ENCODE measurements around the gene MT1X. TPM values are rescaled to one million over a fixed set of nuclear protein-coding genes. Genes with fewer than 3 reads are reported as not detected.
A peak's percentile ranks its signal among the peaks of the same experiment; 100 is the strongest.

MT1X gene
- total and polyA plus RNA-seq, 2 of the 13 experiments (the other 11 are each of a cell fraction or from before 2014, with no cell fraction given): 19.7 to 288 TPM

DNA sequence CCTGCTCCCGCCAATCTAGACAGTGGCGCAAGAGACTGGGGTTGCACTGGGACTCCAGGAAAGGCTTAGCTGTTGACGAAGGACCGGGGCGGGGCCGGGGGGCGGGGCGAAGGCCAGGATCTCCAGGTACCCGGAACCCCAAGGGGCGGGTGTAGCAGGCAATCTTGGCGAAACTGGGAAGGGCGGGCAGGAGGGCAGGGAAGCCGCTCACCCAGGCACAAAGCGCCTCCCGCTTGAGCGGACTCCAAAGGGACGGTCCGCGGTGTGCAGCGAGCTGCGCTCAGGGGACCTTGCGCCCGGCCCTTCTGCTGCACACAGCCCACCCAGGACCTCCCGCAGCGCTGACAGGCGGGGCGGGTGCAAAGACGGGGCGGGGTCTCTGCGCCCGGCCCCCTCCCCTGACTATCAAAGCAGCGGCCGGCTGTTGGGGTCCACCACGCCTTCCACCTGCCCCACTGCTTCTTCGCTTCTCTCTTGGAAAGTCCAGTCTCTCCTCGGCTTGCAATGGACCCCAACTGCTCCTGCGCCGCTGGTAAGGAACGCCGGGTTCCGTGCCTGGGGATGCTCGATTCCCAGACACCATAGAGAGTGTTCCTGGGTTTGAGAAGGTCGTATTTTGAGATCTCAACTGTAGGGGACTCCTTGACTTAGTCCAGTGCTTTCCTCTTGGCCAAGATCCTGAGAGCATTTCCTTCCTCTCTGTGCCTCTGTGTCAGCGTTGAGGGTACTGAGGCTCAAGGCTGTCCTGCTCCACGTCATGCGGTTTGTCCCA is 24.5 kb upstream of the MT1X start, which contains the start of gene MT1F (continued):
- TF ChIP-seq, protein P1, sequence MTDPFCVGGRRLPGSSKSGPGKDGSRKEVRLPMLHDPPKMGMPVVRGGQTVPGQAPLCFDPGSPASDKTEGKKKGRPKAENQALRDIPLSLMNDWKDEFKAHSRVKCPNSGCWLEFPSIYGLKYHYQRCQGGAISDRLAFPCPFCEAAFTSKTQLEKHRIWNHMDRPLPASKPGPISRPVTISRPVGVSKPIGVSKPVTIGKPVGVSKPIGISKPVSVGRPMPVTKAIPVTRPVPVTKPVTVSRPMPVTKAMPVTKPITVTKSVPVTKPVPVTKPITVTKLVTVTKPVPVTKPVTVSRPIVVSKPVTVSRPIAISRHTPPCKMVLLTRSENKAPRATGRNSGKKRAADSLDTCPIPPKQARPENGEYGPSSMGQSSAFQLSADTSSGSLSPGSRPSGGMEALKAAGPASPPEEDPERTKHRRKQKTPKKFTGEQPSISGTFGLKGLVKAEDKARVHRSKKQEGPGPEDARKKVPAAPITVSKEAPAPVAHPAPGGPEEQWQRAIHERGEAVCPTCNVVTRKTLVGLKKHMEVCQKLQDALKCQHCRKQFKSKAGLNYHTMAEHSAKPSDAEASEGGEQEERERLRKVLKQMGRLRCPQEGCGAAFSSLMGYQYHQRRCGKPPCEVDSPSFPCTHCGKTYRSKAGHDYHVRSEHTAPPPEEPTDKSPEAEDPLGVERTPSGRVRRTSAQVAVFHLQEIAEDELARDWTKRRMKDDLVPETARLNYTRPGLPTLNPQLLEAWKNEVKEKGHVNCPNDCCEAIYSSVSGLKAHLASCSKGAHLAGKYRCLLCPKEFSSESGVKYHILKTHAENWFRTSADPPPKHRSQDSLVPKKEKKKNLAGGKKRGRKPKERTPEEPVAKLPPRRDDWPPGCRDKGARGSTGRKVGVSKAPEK (CRISPR knock-in tag; IDR thresholded peaks at IDR 0.05; ENCODE audit: borderline replicate concordance): peak; percentile 48; the same call in 1 of the 2 replicates
- TF ChIP-seq HNF4G (IDR thresholded peaks at IDR 0.05; ENCODE audit: borderline replicate concordance, low read depth, low read length): no peak; the same call in 1 of the 2 replicates
- no peak for TF ChIP-seq HNF4G (CRISPR knock-in tag; IDR thresholded peaks at IDR 0.05; ENCODE audit: borderline replicate concordance, low read depth)
- no peak for TF ChIP-seq MIER3 (CRISPR knock-in tag; IDR thresholded peaks at IDR 0.05; ENCODE audit: borderline replicate concordance)
- TF ChIP-seq ZNF331 (CRISPR knock-in tag; IDR thresholded peaks at IDR 0.05): no peak
- TF ChIP-seq AGO2 (optimal IDR thresholded peaks at IDR 0.05; ENCODE audit: low read depth, low read length): no peak
- TF ChIP-seq ZSCAN9 (CRISPR knock-in tag; IDR thresholded peaks at IDR 0.05; ENCODE audit: borderline replicate concordance): no peak
- TF ChIP-seq ZNF841 (CRISPR knock-in tag; IDR thresholded peaks at IDR 0.05; ENCODE audit: borderline replicate concordance): no peak
- peak; percentile 55; the same call in 1 of the 2 replicates for TF ChIP-seq KAT7 (CRISPR knock-in tag; IDR thresholded peaks at IDR 0.05; ENCODE audit: borderline replicate concordance)
- TF ChIP-seq ZNF24 (IDR thresholded peaks at IDR 0.05): no peak
- peak; percentile 69; the same call in 1 of the 2 replicates for TF ChIP-seq ZNF776 (CRISPR knock-in tag; IDR thresholded peaks at IDR 0.05)
- no peak for TF ChIP-seq ZNF564 (CRISPR knock-in tag; IDR thresholded peaks at IDR 0.05)
- TF ChIP-seq, protein P2, sequence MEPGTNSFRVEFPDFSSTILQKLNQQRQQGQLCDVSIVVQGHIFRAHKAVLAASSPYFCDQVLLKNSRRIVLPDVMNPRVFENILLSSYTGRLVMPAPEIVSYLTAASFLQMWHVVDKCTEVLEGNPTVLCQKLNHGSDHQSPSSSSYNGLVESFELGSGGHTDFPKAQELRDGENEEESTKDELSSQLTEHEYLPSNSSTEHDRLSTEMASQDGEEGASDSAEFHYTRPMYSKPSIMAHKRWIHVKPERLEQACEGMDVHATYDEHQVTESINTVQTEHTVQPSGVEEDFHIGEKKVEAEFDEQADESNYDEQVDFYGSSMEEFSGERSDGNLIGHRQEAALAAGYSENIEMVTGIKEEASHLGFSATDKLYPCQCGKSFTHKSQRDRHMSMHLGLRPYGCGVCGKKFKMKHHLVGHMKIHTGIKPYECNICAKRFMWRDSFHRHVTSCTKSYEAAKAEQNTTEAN (CRISPR knock-in tag; conservative IDR thresholded peaks at IDR 0.05): 0 out of 2 replicates have a peak, but pooled peaks have one; percentile 43
- no peak for TF ChIP-seq ZNF749 (CRISPR knock-in tag; IDR thresholded peaks at IDR 0.05; ENCODE audit: borderline replicate concordance)
- TF ChIP-seq MTF1 (CRISPR knock-in tag; IDR thresholded peaks at IDR 0.05): peak; percentile 99
- TF ChIP-seq SRY (CRISPR knock-in tag; IDR thresholded peaks at IDR 0.05): no peak
- TF ChIP-seq MEIS2 (CRISPR knock-in tag; IDR thresholded peaks at IDR 0.05): peak; percentile 27; the same call in 1 of the 2 replicates
- TF ChIP-seq, protein P3, sequence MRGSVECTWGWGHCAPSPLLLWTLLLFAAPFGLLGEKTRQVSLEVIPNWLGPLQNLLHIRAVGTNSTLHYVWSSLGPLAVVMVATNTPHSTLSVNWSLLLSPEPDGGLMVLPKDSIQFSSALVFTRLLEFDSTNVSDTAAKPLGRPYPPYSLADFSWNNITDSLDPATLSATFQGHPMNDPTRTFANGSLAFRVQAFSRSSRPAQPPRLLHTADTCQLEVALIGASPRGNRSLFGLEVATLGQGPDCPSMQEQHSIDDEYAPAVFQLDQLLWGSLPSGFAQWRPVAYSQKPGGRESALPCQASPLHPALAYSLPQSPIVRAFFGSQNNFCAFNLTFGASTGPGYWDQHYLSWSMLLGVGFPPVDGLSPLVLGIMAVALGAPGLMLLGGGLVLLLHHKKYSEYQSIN (CRISPR knock-in tag; IDR thresholded peaks at IDR 0.05; ENCODE audit: borderline replicate concordance): no peak
- TF ChIP-seq CREM (IDR thresholded peaks at IDR 0.05): no peak
- no peak for TF ChIP-seq CREM (CRISPR knock-in tag; IDR thresholded peaks at IDR 0.05)
- TF ChIP-seq, protein P4, sequence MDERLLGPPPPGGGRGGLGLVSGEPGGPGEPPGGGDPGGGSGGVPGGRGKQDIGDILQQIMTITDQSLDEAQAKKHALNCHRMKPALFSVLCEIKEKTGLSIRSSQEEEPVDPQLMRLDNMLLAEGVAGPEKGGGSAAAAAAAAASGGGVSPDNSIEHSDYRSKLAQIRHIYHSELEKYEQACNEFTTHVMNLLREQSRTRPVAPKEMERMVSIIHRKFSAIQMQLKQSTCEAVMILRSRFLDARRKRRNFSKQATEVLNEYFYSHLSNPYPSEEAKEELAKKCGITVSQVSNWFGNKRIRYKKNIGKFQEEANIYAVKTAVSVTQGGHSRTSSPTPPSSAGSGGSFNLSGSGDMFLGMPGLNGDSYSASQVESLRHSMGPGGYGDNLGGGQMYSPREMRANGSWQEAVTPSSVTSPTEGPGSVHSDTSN (CRISPR knock-in tag; IDR thresholded peaks at IDR 0.05): peak; percentile 36; the same call in 1 of the 2 replicates
- TF ChIP-seq RFX1 (IDR thresholded peaks at IDR 0.05): no peak
- no peak for TF ChIP-seq DR1 (CRISPR knock-in tag; IDR thresholded peaks at IDR 0.05)
- peak; percentile 91 for TF ChIP-seq ZNF781 (CRISPR knock-in tag; IDR thresholded peaks at IDR 0.05; ENCODE audit: borderline replicate concordance, not compliant biosample characterization)
- peak; percentile 51; the same call in 1 of the 2 replicates for TF ChIP-seq TARDBP (CRISPR knock-in tag; IDR thresholded peaks at IDR 0.05)

All from HepG2 (cell line).